ENCODE measurements around the gene ARHGAP32.

The ARHGAP32 gene

GRCh38 chr11:129202646-129203045 lies 10.5 kb upstream of the ARHGAP32 start:
- TF ChIP-seq TSHZ2 (CRISPR knock-in tag; IDR thresholded peaks at IDR 0.05): no peak
- no peak for ATAC-seq

GRCh38 chr11:129195682-129196081 lies 3.6 kb upstream of the ARHGAP32 start:
- TF ChIP-seq POU6F1 (CRISPR knock-in tag; IDR thresholded peaks at IDR 0.05; ENCODE audit: borderline replicate concordance, low read depth) (no peak), ZFP3 (CRISPR knock-in tag; IDR thresholded peaks at IDR 0.05) (no peak), GLIS3 (CRISPR knock-in tag; IDR thresholded peaks at IDR 0.05) (no peak)

GRCh38 chr11:129191649-129192048 lies 476 bp downstream of the ARHGAP32 start:
- ATAC-seq: no peak
- TF ChIP-seq GLIS3 (CRISPR knock-in tag; IDR thresholded peaks at IDR 0.05) (no peak), ESRRG (CRISPR knock-in tag; IDR thresholded peaks at IDR 0.05) (no peak), ZC3H10 (CRISPR knock-in tag; IDR thresholded peaks at IDR 0.05) (no peak), CSDC2 (CRISPR knock-in tag; IDR thresholded peaks at IDR 0.05) (no peak), PPARA (CRISPR knock-in tag; IDR thresholded peaks at IDR 0.05; ENCODE audit: borderline replicate concordance) (no peak), ZNF565 (CRISPR knock-in tag; conservative IDR thresholded peaks at IDR 0.05; ENCODE audit: low read depth) (no peak), SNAI2 (CRISPR knock-in tag; IDR thresholded peaks at IDR 0.05) (no peak), ZNF70 (CRISPR knock-in tag; IDR thresholded peaks at IDR 0.05) (no peak), ARNTL (CRISPR knock-in tag; IDR thresholded peaks at IDR 0.05; ENCODE audit: borderline replicate concordance, low read depth) (no peak)

More at GRCh38 chr11:129195682-129196081, 3.6 kb upstream of the ARHGAP32 start:
- no peak for ATAC-seq

- TF ChIP-seq ZNF8 (CRISPR knock-in tag; IDR thresholded peaks at IDR 0.05) (no peak), CREB5 (CRISPR knock-in tag; IDR thresholded peaks at IDR 0.05; ENCODE audit: low read depth) (no peak), PPARA (CRISPR knock-in tag; IDR thresholded peaks at IDR 0.05; ENCODE audit: borderline replicate concordance) (no peak), ZNF70 (CRISPR knock-in tag; IDR thresholded peaks at IDR 0.05) (no peak), ZNF565 (CRISPR knock-in tag; conservative IDR thresholded peaks at IDR 0.05; ENCODE audit: low read depth) (no peak), ZFP30 (CRISPR knock-in tag; IDR thresholded peaks at IDR 0.05) (no peak), TCF4 (CRISPR knock-in tag; IDR thresholded peaks at IDR 0.05; ENCODE audit: borderline replicate concordance) (no peak), RARB (CRISPR knock-in tag; IDR thresholded peaks at IDR 0.05) (no peak), TSHZ2 (CRISPR knock-in tag; IDR thresholded peaks at IDR 0.05) (no peak), CSRNP3 (CRISPR knock-in tag; IDR thresholded peaks at IDR 0.05) (no peak)
- ATAC-seq: no peak
Measured at GRCh38 chr11:129190087-129190486, 2.0 kb downstream of the ARHGAP32 start.
